RCC 7860 (cell line): ENCODE results near the gene OBSCN.

Source experiments
- DNase-seq: peaks from one replicate; pipeline ENCODE4 v3.0.0-alpha.2; 2015; ENCODE audit warnings: low spot score
- FAIRE-seq: peaks from 2 replicates; lab custom pipeline; 2012; peaks lifted over from hg19 to GRCh38; lab: Jason Lieb, UNC

Gene OBSCN

DNA sequence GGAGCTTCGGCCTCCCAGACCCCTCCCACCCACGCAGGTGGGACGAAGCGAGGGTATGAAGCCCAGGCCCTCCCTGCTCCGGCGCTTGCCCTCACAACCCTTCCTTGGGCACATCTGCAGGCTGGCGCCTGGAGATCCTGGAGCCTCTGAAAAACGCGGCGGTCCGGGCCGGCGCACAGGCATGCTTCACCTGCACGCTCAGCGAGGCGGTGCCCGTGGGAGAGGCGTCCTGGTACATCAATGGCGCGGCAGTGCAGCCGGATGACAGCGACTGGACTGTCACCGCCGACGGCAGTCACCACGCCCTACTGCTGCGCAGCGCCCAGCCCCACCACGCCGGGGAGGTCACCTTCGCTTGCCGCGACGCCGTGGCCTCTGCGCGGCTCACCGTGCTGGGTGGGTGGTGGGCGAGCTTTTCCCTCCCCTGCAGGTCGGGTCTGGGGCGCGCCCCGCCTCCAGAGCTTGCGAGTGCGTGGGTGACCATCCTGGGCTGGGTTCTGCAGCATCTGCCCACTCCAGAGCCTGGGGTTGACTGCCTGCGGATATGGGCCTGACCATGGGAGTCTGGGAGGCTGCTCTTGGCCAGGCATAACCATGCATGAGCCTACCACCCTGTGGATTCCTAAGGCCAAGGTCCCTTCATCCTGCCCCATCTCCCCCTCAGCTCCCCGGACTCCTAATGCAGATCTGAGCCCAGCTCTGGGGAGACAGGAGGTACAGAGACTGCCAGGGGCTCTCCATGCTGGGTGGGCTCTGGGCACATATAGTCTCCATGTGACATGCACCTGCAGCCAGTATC, 108.9 kb downstream of the OBSCN start:
- FAIRE-seq = no peak
- no peak for DNase-seq

DNA sequence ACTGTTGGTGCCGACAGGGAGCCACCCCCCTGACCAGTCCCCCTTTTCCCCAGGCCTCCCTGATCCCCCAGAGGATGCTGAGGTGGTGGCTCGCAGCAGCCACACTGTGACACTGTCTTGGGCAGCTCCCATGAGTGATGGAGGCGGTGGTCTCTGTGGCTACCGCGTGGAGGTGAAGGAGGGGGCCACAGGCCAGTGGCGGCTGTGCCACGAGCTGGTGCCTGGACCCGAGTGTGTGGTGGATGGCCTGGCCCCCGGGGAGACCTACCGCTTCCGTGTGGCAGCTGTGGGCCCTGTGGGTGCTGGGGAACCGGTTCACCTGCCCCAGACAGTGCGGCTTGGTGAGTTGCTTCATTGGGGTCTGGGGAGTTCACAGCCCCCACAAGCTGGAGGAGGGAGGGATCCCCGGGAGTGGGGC, 109.6 kb downstream of the OBSCN start:
- no peak for FAIRE-seq
- DNase-seq = no peak

DNA sequence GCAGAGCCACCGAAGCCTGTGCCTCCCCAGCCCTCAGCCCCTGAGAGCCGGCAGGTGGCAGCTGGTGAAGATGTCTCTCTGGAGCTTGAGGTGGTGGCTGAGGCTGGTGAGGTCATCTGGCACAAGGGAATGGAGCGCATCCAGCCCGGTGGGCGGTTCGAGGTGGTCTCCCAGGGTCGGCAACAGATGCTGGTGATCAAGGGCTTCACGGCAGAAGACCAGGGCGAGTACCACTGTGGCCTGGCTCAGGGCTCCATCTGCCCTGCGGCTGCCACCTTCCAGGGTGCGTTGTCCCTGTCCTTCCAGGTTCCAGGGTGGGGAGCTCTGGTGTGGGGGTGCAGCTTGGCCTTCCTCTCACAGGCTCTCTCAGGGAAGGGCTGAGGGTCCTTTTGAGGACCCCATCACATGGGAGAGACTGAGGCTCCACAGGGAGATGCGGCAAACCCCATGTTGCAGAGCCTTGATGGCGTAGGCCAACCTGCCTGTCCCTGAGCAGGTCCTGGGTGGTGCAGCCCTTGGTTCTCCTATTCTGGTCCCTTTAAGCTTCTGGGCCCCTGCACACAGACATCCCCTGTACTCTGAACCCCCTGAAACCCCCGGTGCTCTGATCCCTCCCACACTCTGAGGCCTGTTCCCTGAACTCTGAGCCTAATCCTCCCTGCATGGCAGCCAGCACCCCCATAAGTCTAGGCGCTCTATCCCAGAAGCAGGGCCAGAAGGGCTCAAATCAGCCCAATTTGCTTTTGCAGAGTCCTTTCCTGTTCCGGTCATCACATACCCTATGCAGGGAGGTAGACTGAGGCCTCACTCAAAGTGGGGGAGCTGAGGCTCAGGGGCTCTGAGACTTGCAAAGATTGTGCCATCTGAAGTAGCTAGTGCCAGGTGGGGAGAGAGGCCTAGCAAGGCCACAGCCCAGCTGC, 110.3 kb downstream of the OBSCN start:
- DNase-seq (no peak), FAIRE-seq (no peak)

DNA sequence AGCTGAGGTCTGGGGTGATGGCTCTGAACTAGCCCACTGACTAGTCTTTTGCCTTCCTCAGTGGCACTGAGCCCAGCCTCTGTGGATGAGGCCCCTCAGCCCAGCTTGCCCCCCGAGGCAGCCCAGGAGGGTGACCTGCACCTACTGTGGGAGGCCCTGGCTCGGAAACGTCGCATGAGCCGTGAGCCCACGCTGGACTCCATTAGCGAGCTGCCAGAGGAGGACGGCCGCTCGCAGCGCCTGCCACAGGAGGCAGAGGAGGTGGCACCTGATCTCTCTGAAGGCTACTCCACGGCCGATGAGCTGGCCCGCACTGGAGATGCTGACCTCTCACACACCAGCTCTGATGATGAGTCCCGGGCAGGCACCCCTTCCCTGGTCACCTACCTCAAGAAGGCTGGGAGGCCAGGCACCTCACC, 111.0 kb downstream of the OBSCN start:
- no peak for DNase-seq
- FAIRE-seq = no peak

DNA sequence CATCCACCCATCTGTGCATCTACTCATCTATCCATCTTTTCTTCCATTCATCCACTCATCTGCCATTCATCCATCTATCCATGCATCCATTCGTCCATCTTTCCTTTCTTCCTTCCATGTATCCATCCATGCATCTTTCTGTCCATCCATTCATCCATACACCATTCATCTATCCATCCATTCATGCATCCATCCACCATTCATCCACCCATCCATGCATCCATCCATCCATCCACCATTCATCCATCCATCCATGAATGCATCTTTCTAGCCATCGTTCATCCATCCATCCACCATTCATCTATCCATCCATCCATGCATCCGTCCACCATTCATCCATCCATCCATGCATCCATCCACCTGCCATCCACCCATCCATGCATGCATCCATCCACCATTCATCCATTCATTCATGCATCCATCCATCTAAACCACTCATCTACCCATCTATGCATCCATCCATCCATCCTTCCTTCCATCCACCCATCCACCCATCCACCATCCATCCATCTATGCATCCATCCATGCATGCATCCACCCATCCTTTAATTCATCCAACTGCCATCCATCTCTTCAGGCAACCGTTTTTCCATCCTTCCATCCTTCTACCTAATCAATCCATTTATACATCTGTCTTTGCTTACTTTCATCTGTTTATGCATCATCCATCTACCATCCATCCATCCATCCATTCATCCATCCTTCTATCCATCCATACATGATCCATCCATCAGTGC, 111.7 kb downstream of the OBSCN start:
- no peak for DNase-seq
- FAIRE-seq = no peak

DNA sequence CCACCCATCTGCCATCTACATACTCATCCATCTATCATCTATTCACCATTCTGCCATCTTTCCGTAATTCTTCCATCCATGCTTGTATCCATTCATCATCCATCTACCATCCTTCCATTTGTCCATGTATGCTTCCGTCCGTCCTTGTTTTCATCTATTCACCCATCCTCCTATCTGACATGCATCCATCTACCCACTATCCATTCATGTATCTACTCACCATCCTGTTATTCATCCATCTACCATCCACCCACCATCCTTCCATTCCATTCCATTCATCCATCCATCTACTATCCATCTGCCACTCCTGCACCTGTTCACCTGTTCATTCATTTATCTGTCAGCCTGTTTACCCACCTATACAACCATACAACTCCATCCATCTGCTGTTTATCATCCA, 112.5 kb downstream of the OBSCN start:
- DNase-seq (no peak), FAIRE-seq (no peak)

DNA sequence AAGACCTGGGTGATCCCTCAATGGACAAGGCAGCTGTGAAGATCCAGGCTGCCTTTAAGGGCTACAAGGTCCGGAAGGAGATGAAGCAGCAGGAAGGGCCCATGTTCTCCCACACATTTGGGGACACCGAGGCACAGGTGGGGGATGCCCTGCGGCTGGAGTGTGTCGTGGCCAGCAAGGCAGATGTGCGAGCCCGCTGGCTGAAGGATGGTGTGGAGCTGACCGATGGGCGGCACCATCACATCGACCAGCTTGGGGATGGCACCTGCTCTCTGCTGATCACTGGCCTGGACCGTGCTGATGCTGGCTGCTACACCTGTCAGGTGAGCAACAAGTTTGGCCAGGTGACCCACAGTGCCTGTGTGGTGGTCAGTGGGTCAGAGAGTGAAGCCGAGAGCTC, 113.6 kb downstream of the OBSCN start:
- no peak for DNase-seq
- no peak for FAIRE-seq

DNA sequence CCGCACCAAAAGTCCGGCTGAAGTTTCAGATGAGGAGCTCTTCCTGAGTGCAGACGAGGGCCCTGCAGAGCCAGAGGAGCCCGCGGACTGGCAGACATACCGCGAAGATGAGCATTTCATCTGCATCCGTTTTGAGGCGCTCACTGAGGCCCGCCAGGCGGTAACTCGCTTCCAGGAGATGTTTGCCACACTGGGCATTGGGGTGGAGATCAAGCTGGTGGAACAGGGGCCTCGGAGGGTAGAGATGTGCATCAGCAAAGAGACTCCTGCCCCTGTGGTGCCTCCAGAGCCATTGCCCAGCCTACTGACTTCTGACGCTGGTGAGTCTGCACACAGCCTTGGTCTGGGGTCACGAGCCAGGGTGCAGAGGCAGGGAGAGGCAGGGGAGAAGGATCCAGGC, 114.1 kb downstream of the OBSCN start:
- FAIRE-seq (no peak), DNase-seq (no peak)

DNA sequence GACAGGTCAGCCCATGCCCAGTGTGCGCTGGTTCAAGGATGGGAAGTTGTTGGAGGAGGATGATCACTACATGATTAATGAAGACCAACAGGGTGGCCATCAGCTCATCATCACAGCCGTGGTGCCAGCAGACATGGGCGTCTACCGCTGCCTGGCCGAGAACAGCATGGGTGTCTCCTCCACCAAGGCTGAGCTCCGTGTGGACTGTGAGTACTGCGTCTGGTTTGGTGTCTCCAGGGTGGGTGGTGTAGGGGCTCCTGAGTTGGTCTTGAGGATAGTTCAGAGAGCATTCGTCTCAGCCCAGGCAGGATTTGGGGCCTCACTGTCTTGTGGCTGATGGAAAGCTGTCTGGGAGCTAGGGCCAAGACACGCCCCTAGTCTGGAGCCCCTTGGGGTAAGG, 115.6 kb downstream of the OBSCN start:
- FAIRE-seq = no peak
- DNase-seq = no peak

DNA sequence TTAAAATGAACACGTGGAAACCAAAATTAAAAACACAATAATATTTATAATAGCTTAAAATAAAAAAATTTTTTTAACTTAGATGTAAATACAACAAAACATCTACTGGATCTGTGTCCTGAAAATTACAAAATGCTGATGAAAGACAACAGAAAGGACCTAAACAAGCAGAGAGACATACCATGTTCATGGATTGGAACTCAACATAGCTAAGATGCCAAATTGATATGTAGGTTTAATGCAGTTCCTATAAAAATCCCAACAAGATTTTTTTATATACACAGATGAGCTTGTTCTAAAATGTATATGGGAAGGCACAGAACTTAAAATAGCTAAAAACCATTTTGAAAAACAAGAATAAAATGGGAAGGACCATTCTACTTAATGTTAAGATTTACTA, 117.4 kb downstream of the OBSCN start:
- FAIRE-seq (no peak), DNase-seq (no peak)

DNA sequence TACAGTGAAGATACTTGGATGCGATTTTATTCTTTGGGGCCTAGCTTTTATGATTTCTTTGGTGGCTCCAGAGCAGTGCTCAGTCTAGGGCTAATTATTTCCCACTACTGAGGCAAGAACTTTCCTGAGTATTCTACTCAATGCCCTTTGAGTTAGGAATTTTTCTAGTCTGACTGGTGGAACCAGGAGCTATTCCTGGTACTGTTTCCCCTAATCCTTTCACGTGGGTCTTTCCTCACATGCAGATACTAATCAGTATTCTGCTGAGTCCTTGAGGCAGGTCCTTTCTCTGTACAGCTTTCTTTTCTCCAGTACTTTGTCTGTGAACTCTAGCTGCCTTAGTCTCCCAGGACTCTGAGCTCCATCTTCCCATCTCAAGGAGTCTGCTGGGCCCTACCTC, 122.0 kb downstream of the OBSCN start:
- no peak for FAIRE-seq
- no peak for DNase-seq

DNA sequence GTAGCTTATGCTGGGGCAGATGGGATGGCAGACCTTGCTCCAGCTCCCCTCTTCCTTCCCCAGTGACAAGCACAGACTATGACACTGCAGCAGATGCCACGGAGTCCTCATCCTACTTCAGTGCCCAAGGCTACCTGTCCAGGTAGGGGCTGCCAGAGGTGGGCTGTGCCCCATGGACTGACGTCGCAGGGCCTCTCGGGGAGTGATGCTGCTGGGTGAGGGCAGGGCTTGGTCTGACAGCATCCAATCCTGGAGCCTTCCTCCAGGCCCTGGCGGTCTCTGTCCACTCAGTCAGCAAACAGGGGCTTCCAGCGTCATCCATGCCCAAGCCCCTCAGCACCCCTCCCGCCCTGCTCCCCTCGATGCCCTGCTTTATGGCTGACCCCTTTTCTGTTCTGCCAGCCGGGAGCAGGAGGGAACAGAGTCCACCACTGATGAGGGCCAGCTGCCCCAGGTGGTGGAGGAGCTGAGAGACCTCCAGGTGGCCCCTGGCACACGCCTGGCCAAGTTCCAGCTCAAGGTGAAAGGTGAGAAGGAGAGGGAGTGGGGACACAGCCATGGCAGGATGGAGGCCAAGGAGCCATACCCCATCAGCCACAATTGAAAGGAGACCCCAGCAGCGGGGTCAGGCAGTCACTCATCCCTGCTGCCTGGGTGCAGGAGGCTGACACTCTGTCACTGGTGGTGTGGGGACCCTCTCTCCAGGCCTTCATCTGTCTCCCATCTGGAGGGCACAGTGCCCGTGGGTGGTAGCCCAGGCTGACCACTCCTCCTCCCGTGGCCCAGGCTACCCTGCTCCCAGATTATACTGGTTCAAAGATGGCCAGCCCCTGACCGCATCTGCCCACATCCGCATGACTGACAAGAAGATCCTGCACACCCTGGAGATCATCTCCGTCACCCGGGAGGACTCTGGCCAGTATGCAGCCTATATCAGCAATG, 125.2 kb downstream of the OBSCN start:
- DNase-seq (no peak), FAIRE-seq (no peak)

DNA sequence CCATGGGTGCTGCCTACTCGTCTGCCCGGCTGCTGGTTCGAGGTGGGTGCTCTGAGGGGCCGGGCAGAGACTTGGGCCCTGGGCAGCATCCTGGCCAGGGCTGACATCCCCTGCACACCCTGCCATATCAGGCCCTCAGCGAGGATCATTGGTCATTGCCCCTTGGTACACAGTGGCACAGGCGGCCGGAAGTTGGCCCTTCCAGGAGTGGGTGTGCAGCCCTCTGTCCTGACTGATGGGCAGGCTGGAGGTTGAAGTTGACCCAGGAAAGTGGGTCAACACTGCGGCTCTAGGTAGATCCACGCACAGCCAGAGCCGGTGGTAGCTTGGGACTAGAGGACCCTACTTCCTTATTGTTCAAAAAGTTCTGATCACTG, 125.9 kb downstream of the OBSCN start:
- FAIRE-seq = no peak
- DNase-seq = no peak

DNA sequence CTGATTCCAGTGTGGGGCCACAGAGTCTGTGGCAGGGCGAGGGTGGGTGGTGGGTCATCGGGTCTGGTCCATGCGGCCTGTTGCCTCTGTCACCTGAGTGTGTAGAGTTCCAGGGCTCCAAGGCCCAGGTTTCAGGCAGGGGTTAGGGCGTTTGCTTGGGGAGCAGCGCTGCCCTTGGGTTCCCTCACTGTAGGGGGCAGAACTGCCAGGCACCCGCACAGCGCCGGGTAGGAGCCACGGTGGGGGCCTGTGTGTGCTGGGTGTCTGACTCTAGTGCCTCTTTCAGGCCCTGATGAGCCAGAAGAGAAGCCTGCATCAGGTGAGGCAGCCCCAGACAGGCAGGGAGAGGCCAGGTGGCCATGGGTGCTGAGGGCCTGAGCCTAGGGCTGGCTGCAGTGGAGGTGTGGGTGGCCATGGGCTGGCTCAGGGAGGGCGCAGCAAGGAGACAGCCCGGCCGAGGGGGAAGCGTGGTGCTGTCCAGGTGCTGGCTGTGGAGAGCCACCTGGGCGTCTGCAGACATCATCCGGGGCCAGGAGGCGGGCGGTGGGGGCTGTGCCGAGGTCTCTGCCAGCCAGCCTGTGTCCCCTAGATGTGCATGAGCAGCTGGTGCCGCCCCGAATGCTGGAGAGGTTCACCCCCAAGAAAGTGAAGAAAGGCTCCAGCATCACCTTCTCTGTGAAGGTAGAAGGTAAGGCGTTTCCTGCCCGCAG, 126.5 kb downstream of the OBSCN start:
- FAIRE-seq (no peak), DNase-seq (no peak)

DNA sequence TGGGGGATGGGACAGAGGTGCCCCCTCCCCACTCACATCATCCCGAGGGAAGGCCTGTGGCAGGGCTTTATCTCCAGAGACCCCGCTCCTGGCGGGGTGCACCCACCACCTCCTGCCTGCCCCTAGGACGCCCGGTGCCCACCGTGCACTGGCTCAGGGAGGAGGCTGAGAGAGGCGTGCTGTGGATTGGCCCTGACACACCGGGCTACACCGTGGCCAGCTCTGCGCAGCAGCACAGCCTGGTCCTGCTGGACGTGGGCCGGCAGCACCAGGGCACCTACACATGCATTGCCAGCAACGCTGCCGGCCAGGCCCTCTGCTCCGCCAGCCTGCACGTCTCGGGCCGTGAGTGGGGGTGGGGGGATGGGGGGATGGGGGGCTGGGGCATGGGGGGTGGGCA, 127.1 kb downstream of the OBSCN start:
- DNase-seq = no peak
- no peak for FAIRE-seq

DNA sequence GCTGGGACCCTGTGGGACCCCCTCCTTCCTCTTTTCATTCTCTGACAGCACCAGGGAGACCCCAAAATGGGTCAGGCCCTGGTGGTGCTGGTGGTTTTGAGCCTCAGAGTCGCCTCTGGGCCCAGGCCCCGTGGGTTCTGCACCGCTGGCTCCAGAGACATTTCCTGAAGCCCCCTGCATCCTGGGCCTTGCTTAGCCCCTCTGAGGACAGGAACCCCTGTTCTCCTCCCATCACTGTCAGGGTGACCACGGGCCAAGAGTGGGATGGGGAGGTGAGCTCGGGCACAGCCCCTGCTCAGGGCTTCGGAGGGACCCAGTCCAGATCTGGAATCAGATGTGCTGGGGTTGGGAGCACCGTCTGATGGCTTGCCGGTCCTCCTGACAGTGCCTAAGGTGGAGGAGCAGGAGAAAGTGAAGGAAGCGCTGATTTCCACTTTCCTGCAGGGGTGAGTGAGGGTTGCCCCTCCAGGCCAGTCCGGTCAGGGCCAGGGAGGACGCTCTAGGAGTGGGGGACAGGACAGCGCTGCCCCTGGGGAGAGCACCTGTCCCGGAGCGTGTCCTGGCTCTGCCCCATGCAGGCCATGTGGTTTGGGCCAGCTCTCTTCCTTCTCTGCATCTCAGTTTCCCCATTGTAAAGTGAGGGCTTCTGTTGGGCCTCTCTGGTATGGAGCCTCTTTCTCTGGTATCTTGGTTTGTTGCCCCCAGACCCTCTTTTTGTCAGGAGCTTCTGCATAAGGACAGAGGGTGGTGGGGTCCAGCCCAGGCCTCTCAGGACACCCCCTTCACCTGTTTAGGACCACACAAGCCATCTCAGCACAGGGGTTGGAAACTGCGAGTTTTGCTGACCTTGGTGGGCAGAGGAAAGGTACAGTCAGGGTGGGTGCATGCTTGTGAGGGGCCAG, 127.8 kb downstream of the OBSCN start:
- DNase-seq (no peak), FAIRE-seq (no peak)

DNA sequence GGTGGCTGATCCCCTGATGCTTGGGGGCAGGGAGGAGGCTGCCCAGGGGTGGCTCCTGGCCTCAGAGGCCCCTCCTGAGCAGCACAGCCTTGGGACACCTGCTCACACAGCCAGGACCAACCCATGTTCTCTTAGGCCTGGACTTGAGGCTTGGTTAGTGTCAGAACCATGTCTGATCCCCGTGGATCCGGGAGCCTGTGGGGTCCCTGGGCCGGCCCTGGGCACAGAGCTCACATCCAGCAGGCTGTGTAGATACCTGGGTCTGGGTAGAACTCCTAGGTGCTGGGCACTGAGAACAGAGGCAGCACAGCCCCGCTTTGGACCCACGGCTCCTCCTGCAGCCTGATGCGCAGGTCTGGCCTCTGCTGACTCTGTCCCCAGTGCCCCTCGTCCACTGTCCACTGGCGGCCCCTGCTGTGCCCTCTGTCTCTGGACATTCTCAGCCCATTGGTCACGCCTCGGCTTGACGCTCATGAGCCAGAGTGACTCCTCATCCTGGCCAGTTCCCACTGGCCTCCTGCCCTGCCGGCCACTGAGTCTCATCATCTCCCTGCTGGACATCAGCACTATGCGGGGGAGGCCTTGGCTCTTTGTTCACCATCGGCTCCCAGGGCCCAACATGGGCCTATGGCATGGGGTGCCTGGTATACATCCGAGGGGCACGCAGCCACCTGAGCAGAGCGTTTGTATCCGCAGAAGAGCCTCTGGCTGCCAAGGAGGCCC, 128.6 kb downstream of the OBSCN start:
- no peak for FAIRE-seq
- DNase-seq = no peak

DNA sequence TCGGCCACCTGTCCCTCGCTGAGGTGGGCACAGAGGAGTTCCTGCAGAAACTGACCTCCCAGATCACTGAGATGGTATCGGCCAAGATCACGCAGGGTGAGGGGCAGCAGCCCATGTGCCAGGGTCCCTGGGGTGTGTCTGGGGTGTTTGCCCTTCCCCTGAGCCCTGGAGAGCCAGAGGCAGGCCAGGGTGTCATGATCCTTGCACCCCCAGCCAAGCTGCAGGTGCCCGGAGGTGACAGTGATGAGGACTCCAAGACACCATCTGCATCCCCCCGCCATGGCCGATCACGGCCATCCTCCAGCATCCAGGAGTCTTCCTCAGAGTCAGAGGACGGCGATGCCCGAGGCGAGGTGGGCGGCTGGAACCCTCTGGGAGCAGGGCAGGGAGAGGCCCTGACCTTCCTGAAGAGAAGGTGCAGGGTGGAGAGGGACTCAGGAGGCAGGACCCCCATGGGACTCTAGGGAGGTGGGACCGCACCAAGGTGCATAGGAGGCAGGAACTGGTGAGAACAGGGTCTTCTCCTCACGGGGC, 129.3 kb downstream of the OBSCN start:
- DNase-seq (no peak), FAIRE-seq (no peak)
